AG09309 (cell line): ENCODE data around the gene ACIN1.

ENCODE experiments used
- DNase-seq: peaks from one replicate; pipeline ENCODE4 v3.0.0-alpha.2; 2010; ENCODE audit warnings: low read depth
- H3K4me3 ChIP-seq: 2 replicates; pipeline ENCODE4 v1.5.1; 2011; ENCODE audit warnings: mild to moderate bottlenecking, low read depth, low read length, moderate library complexity; ENCODE audit not compliant: control insufficient read depth
- TF ChIP-seq, protein P1 (sequence below): IDR thresholded peaks from 2 replicates; pipeline ENCODE4 v1.5.1; 2011; ENCODE audit warnings: mild to moderate bottlenecking, low read depth, low read length, inconsistent platforms; ENCODE audit not compliant: insufficient read depth, control insufficient read depth; ENCODE audit errors: missing control alignments

ACIN1 gene

DNA sequence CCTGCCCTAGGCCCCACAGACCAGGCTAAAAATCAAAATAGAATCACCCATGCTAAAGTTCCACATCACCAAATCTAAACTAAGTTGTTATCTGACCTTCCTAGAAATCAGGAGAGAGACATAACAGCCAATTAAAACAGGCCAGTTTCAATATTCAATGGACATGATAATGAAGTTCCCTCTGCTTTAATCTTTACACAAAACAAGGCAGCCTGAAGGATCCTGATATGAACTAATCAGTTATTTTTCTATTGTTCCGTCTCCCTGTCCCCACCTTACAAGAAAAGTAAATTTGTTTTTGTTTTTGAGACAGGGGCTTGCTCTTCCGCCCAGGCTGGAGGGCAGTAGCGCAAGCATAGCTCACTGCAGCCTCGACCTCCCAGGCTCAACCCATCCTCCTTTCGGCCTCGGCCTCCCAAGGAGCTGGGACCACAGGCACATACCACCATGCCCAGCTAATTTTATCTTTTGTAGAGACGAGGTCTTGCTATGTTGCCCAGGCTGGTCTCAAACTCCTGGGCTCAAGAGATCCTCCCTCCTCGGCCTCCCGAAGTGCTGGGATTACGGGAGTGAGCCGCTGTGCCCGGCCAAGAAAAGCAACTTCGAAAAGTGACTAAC is 29.5 kb upstream of the ACIN1 start:
- H3K4me3 ChIP-seq: no peak overlapping the region

DNA sequence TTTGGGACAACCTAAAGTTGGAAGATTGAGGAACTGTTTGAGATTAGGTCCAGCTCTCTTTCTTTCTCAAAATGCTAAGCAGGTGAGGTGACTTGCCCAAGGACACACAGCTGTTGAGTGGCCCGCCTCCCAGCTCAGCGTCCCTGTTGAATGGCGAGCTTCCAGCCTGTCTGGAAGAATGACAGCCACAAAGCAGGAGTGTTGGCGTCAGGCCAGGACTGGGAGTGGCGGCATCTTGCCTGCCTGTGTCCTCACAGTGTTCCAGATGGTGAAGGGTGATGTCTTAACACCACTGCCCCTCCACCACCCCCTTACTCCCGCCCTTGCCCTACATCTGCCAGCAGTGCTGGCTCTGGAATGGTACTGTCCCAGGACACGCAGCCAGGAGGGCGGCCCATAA is 28.5 kb upstream of the ACIN1 start:
- no peak overlapping the region for H3K4me3 ChIP-seq
- TF ChIP-seq, protein P1, sequence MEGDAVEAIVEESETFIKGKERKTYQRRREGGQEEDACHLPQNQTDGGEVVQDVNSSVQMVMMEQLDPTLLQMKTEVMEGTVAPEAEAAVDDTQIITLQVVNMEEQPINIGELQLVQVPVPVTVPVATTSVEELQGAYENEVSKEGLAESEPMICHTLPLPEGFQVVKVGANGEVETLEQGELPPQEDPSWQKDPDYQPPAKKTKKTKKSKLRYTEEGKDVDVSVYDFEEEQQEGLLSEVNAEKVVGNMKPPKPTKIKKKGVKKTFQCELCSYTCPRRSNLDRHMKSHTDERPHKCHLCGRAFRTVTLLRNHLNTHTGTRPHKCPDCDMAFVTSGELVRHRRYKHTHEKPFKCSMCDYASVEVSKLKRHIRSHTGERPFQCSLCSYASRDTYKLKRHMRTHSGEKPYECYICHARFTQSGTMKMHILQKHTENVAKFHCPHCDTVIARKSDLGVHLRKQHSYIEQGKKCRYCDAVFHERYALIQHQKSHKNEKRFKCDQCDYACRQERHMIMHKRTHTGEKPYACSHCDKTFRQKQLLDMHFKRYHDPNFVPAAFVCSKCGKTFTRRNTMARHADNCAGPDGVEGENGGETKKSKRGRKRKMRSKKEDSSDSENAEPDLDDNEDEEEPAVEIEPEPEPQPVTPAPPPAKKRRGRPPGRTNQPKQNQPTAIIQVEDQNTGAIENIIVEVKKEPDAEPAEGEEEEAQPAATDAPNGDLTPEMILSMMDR: no peak
- no peak for DNase-seq

More for the DNA sequence above, 29.5 kb upstream of the ACIN1 start:
- TF ChIP-seq, protein P1: no peak
- DNase-seq: no peak

DNA sequence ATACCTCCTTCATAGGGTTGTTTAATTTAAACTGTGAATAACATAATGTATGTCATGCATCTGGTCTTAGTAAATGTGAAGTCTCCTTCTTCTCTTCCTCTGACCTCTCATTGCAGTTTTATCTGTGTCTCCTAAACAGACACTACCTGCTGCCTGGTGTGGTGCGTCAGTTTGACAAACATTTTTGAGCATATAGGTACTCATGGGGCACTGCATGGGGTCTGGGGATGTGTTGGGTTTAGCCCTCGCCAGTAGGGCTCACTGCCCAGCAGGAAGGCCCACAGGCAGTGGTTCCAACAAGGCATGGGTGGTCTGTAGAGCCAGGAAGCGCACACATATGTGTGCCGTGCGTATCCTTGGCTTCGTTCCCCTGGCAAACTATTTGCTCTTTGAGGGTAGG is 27.1 kb upstream of the ACIN1 start:
- no peak overlapping the region for H3K4me3 ChIP-seq
- TF ChIP-seq, protein P1: no peak
- no peak for DNase-seq

DNA sequence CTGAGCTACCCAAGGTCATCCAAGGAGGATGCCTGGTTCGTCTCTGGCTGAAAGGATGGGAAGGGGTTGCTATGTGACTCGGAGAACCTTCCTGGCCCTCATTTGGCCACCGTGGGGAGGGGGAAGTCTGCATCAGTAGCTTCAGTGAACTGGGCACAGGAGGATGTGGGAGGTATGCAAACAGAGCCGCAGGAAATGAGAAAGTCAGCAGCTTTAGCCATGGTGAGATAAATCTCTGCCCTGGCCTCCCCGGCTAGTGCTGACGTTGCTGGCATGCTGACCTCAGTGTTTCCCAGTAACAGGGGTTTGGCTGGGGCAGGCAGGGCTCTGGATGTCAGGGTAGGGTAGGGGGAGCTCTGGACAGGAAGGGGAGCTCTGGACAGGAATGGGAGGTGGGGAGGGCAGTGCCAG is 26.4 kb upstream of the ACIN1 start:
- H3K4me3 ChIP-seq: no peak overlapping the region
- TF ChIP-seq, protein P1: no peak
- DNase-seq: peak; percentile 31

DNA sequence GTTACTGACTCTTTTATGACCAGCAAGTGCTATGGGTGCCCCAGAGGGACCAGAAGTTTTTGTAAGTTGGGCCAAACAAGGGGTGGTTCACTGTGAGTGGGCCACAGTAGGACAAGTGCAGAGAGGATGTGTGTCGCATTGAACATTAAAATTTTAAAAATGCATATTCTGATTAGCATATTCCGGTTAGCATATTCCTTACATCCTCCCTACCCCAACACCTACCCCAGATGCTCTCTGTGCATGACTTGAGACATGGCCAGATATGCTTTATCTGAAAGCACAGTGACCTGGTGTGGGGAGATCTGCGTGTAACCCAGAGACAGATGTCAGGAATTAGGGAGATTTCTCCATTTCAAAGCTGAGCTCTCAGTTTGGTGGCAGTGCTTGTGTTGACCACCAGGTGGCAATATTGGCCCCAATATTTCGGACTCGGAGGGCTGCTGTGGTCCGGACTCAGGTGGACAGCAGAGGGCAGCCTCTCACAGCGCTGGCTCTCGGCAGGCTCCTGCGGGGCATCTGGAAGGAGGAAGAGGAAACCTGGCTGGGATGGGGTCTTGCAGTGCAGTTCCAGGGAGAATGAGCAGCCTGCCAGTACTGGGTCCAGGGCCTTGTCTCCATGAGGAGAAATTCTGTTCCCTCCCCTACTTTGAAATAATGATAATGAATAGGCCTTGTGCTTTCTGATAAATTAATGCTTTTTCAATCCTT is 25.8 kb upstream of the ACIN1 start:
- TF ChIP-seq, protein P1: peak; percentile 100
- DNase-seq: peak; percentile 37
- no peak overlapping the region for H3K4me3 ChIP-seq

DNA sequence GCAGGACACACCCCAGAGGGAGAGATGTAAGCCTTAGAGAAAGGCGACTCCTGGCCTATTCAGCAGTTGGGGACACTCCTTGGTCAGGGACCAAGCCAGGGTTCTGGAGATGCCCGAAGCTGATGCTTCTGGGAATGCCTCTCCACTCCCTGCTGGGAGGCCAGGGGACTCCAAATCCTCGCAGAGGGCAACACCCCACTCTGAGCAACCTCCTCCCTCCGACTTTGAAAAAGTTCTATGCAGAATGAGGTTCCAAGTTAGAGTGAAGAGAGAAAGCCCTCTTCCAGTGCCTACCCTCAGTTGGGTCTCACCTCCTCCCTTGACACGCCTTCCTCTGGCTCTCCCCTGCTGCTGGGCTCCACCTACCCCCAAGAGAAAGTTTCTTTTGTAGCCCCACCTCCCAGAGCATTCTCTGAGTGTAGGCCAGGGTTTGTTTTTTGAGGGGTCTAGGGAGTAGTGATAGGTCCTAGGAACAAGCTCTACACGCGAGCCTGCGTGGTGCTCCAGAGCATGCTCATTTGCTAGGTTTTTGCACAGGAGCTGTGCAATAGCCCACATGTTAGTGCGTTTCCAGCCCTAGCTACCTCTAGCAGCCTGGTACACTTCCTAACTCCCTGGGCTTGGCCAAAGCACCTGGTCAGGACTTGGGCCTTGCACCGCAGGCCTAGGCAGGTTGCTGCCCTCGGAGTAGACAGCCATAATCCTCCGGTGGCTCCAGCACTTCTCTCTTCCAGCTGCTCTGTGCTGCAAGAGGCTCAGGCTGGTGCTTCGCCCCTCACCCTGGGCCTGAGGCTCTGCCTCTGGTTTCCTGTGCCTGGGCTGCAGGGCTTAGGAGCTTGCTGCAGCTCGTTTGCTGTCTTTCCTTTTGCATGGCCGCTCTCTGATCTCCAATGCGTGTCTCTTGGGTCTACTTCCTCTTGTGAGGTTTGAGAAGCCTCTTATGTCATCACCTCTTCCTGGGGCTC is 24.7 kb upstream of the ACIN1 start:
- TF ChIP-seq, protein P1: no peak
- H3K4me3 ChIP-seq: no peak overlapping the region
- DNase-seq: no peak
